Superior temporal gyrus (tissue), 1 donor: ENCODE measurements around the gene PIP5K1B.
A peak's percentile ranks its signal among the peaks of the same experiment; 100 is the strongest.
"Not testable (repeated sequence)": the region's sequence is repeated elsewhere in the genome, so short reads cannot be mapped to it uniquely, and the experiment has no call there.

Source experiments
- DNase-seq: peaks from one replicate; pipeline ENCODE4 v3.0.0-alpha.2; 2016; ENCODE audit errors: extremely low spot score

PIP5K1B gene

GRCh38 chr9:69023650-69024049, 318.6 kb downstream of the PIP5K1B start:
- no peak for DNase-seq

DNA sequence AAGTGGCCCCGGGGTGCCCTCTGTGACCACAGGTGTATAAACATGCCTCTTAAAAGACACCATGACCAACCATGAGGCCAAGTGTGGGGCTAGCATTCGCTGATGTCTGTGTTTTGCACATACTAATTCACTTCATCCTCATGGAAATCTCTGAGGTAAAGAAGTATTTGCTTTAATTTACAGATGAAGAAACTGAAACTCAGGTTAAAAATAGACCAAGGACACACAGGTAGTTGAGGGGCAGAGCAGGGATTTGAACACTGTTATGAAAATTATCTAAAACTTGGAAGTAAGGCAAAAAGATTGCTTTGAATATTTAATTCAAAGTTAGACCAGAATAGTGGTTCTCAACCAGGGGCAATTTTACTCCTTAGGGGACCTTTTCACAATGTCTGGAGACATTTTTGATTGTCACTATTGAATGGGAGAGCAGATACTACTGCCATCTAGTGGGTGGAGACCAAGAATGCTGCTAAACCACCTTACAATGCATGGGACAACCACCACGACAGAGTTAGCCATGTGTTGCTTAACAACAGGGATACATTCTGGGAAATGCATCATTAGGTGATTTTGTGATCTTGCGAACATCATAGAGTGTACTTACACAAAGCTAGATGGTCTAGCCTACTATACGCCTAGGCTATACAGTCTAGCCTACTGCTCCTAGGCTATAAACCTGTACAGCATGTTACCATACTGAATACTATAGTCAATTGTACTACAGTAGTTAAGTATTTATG, 322.5 kb downstream of the PIP5K1B start:
- peak; percentile 87 for DNase-seq

- DNase-seq, result no peak
These were observed 323.7 kb downstream of the PIP5K1B start for GRCh38 chr9:69028754-69029153.

DNA sequence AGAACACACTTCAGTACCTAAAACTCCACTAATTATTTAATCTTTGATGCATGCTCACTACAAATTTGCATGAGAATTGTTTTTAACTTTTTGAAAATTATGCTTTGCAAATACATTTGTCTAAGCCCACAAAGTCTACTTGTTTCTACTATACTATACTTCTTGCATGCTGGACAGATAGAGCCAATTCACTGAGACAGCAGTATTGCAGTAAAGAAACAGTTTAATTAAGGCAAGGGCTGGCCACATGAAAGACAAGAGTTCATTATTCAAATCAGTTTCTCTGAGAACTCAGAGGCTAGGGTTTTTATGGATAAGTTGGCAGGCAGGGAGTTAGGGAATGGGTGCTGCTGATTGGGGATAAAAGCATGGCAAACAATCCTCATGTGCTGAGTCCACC, 324.5 kb downstream of the PIP5K1B start:
- DNase-seq, result no peak

- DNase-seq, result no peak
These were observed 326.0 kb downstream of the PIP5K1B start for GRCh38 chr9:69030851-69031645.

- DNase-seq, result no peak
These were observed 329.0 kb downstream of the PIP5K1B start for GRCh38 chr9:69034071-69034470.

- DNase-seq, result peak; percentile 76
These were observed 330.6 kb downstream of the PIP5K1B start, which contains the start of gene FXN for GRCh38 chr9:69035438-69036308. Gene FXN (plus strand): TSS chr9:69035752. CDS start chr9:69035783, 31 bp downstream.

DNA sequence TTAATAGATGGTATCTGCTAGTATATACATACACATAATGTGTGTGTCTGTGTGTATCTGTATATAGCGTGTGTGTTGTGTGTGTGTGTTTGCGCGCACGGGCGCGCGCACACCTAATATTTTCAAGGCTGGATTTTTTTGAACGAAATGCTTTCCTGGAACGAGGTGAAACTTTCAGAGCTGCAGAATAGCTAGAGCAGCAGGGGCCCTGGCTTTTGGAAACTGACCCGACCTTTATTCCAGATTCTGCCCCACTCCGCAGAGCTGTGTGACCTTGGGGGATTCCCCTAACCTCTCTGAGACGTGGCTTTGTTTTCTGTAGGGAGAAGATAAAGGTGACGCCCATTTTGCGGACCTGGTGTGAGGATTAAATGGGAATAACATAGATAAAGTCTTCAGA, 331.3 kb downstream of the PIP5K1B start:
- DNase-seq, result no peak

DNA sequence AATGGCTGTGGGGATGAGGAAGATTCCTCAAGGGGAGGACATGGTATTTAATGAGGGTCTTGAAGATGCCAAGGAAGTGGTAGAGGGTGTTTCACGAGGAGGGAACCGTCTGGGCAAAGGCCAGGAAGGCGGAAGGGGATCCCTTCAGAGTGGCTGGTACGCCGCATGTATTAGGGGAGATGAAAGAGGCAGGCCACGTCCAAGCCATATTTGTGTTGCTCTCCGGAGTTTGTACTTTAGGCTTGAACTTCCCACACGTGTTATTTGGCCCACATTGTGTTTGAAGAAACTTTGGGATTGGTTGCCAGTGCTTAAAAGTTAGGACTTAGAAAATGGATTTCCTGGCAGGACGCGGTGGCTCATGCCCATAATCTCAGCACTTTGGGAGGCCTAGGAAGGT, 331.8 kb downstream of the PIP5K1B start:
- DNase-seq, result no peak

DNA sequence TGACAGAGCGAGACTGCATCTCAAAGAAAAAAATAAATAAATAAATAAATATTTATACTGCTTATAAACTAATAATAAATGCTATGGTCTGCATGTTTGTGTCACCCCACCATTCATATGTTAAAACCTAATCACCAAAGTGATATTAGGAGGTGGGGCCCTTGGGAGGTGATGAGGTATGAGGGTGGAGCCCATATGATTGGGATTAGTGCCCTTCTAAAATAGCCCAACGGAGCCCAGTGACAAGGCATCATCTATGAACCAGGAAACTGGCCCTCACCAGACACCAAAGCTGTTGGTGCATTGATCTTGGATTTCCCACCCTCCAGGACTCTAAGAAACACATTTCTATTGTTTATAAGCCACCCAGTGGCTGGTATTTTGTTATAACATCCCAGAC, 335.6 kb downstream of the PIP5K1B start:
- DNase-seq, result no peak

- no peak for DNase-seq
These were observed 339.5 kb downstream of the PIP5K1B start for GRCh38 chr9:69044240-69045219.

GRCh38 chr9:69045821-69046220, 340.8 kb downstream of the PIP5K1B start:
- DNase-seq, result no peak

GRCh38 chr9:69046723-69047122, 341.7 kb downstream of the PIP5K1B start:
- DNase-seq, result no peak

GRCh38 chr9:69047371-69047770, 342.3 kb downstream of the PIP5K1B start:
- DNase-seq, result no peak

GRCh38 chr9:69049094-69049493, 344.1 kb downstream of the PIP5K1B start:
- DNase-seq, result no peak

- not testable (repeated sequence) for DNase-seq
These were observed 345.9 kb downstream of the PIP5K1B start for GRCh38 chr9:69050936-69051335.

DNA sequence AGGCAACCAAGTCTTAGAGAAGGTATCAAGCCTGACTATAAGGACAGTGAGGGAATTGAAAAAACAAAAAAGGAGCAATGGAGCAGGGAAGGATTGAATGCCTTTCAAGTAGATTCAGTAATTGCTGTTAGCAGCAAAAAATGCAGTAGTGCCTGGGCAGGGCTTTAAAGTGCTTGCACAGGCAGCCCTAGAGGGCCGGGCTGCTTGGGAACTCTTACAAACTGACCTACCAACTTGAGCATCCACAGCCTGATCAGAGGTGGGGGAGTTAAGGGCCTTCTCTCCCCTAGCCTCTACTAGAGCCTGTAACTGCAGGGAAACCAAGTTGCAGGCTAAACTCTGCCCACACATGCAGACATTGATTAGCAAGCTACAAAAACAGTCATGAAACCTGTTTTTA, 349.9 kb downstream of the PIP5K1B start:
- DNase-seq, result no peak

GRCh38 chr9:69056191-69056815, 351.3 kb downstream of the PIP5K1B start:
- no peak for DNase-seq

DNA sequence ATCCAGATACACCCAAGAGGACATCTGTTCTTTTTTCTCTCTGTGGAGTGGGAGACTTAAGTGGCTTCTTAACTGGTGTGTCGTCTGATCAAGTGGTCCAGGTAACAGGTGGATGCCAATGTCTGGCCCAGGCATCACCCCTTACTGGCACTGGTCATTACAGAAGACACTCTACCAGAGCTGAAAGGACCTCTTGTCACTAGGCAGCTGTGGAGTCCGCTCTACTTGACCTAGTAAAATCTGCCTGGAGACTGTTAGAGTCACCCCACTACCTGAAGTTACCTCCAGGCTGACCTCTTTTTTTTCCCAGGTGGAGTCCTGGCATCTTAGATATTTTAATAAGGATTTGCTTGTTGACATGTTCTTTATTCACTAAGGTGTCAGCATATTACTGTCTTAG, 353.1 kb downstream of the PIP5K1B start:
- DNase-seq, result no peak
